ENCODE results near the gene ZFYVE28.
"Not testable (repeated sequence)": the region's sequence is repeated elsewhere in the genome, so short reads cannot be mapped to it uniquely, and the experiment has no call there.

The ZFYVE28 gene

DNA sequence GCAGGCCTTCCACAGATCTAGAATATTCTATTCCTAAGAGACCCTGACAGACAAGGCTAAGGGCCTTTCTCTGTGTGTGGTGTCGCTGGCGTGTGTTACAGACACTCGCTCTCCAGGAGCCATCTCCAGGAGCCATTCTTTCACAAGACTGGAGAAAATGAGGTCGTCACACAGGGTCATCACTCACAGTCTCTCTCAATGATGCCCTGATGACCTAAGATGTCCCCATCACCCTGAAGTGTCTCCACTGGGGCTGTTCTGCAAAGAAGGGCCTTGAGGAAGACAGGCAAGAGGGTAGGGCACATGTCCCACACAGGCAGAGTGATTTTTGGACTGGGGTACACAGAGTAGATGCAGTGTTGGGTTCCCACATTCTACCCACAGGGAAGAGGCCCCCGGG, 34.7 kb downstream of the ZFYVE28 start:
- peak overlapping the region in 1 of 2 experiments; percentile 11 for H3K27ac ChIP-seq (ENCODE audit: insufficient read depth in 1 of 2, low read depth in 1 of 2, low read length in 2 of 2, poor library complexity in 1 of 2, severe bottlenecking in 2 of 2)
- H3K4me3 ChIP-seq (ENCODE audit: control insufficient read depth in 1 of 7, extremely low read depth in 1 of 7, insufficient read depth in 4 of 7, low read depth in 2 of 7, low read length in 6 of 7): no peak overlapping the region
- no peaks in the 10 kb centered on the region for H3K36me3 ChIP-seq (ENCODE audit: control insufficient read depth in 4 of 4, insufficient read depth in 4 of 4, low read length in 3 of 4)
- H3K9me3 ChIP-seq (ENCODE audit: control extremely low read depth in 1 of 5, control insufficient read depth in 4 of 5, insufficient read depth in 2 of 5, low read depth in 1 of 5, low read length in 4 of 5): no peaks in the 10 kb centered on the region
- ChIA-PET CTCF (no interaction called here), POLR2A (no interaction called here)
- peaks cover 0 to 6% (median 2%) of the 10 kb centered on the region in 4 experiments for H3K4me1 ChIP-seq (ENCODE audit: control extremely low read depth in 1 of 4, control insufficient read depth in 4 of 4, insufficient read depth in 4 of 4, low read length in 3 of 4)
- no peaks in the 10 kb centered on the region for H3K27me3 ChIP-seq (replicated peaks in 2 of 5; ENCODE audit: control insufficient read depth in 4 of 5, insufficient read depth in 5 of 5, low read length in 4 of 5)
- 100% methylated on average over 3 of the region's 5 CpGs for WGBS (ENCODE audit: insufficient coverage)
- no peak for DNase-seq

DNA sequence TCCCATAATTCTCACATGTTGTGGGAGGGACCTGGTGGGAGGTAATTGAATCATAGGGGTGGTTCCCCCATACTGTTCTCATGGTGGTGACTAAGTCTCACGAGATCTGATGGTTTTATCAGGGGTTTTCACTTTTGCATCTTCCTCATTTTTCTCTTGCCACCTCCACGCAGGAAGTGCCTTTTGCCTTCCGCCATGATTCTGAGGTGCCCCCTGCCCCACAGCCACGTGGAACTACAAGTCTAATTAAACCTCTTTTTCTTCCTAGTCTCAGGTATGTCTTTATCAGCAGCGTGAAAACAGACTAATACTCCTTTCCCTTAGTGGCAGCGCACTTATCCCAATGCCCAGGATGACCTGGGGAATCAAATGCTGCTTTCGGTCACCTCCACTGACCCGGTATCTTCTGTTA, 35.2 kb downstream of the ZFYVE28 start:
- H3K4me1 ChIP-seq (ENCODE audit: control extremely low read depth in 1 of 4, control insufficient read depth in 4 of 4, insufficient read depth in 4 of 4, low read length in 3 of 4); H3K27me3 ChIP-seq (replicated peaks in 2 of 5; ENCODE audit: control insufficient read depth in 4 of 5, insufficient read depth in 5 of 5, low read length in 4 of 5); CTCF ChIA-PET; H3K36me3 ChIP-seq (ENCODE audit: control insufficient read depth in 4 of 4, insufficient read depth in 4 of 4, low read length in 3 of 4); H3K9me3 ChIP-seq (ENCODE audit: control extremely low read depth in 1 of 5, control insufficient read depth in 4 of 5, insufficient read depth in 2 of 5, low read depth in 1 of 5, low read length in 4 of 5); H3K4me3 ChIP-seq (ENCODE audit: control insufficient read depth in 1 of 7, extremely low read depth in 1 of 7, insufficient read depth in 4 of 7, low read depth in 2 of 7, low read length in 6 of 7); POLR2A ChIA-PET: not testable (repeated sequence)
- H3K27ac ChIP-seq (ENCODE audit: insufficient read depth in 1 of 2, low read depth in 1 of 2, low read length in 2 of 2, poor library complexity in 1 of 2, severe bottlenecking in 2 of 2): peak overlapping the region in 1 of 2 experiments; percentile 11
- DNase-seq: peak in 2 of 3 donors; percentile 46 to 66
- WGBS (ENCODE audit: insufficient coverage): 90% methylated on average over 7 of the region's 8 CpGs

DNA sequence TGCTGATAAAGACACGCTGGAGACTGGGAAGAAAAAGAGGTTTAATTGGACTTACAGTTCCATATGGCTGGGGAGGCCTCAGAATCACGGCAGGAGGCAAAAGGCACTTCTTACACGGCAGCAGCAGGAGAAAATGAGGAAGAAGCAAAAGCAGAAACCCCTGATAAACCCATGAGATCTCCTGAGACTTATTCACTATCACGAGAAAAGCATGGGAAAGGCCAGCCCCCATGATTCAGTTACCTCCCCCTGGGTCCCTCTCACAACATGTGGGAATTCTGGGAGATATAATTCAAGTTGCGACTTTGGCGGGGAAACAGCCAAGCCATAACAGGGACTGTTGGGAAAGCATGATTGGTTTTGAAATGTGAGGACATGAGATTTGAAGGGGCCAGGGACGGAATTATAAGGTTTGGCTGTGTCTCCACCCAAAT, 35.7 kb downstream of the ZFYVE28 start:
- H3K27me3 ChIP-seq (replicated peaks in 2 of 5; ENCODE audit: control insufficient read depth in 4 of 5, insufficient read depth in 5 of 5, low read length in 4 of 5); H3K4me3 ChIP-seq (ENCODE audit: control insufficient read depth in 1 of 7, extremely low read depth in 1 of 7, insufficient read depth in 4 of 7, low read depth in 2 of 7, low read length in 6 of 7); H3K4me1 ChIP-seq (ENCODE audit: control extremely low read depth in 1 of 4, control insufficient read depth in 4 of 4, insufficient read depth in 4 of 4, low read length in 3 of 4); CTCF ChIA-PET; H3K27ac ChIP-seq (ENCODE audit: insufficient read depth in 1 of 2, low read depth in 1 of 2, low read length in 2 of 2, poor library complexity in 1 of 2, severe bottlenecking in 2 of 2); H3K36me3 ChIP-seq (ENCODE audit: control insufficient read depth in 4 of 4, insufficient read depth in 4 of 4, low read length in 3 of 4); H3K9me3 ChIP-seq (ENCODE audit: control extremely low read depth in 1 of 5, control insufficient read depth in 4 of 5, insufficient read depth in 2 of 5, low read depth in 1 of 5, low read length in 4 of 5): not testable (repeated sequence)
- 14% methylated on average over 2 of the region's 7 CpGs for WGBS (ENCODE audit: insufficient coverage)
- peak in 1 of 3 donors; percentile 44 for DNase-seq
- POLR2A ChIA-PET: interaction anchor here (0.7 kb wide), 1 partner anchor 23 kb away, joined by 3 read pairs; no protein-coding TSS in a partner anchor

DNA sequence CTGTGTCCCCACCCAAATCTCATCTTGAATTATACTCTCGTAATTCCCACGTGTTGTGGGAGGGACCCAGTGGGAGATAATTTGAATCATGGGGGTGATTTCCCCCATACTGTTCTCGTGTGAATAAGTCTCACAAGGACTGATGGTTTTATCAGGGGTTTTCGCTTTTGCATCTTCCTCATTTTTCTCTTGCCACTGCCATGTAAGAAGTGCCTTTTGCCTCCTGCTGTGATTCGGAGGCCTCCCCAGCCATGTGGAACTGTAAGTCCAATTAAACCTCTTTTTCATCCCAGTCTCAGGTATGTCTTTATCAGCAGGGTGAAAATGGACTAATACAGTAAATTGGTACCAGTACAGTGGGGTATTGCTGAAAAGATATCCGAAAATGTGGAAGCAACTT, 37.9 kb downstream of the ZFYVE28 start:
- H3K36me3 ChIP-seq (ENCODE audit: control insufficient read depth in 4 of 4, insufficient read depth in 4 of 4, low read length in 3 of 4); H3K9me3 ChIP-seq (ENCODE audit: control extremely low read depth in 1 of 5, control insufficient read depth in 4 of 5, insufficient read depth in 2 of 5, low read depth in 1 of 5, low read length in 4 of 5); DNase-seq; H3K4me3 ChIP-seq (ENCODE audit: control insufficient read depth in 1 of 7, extremely low read depth in 1 of 7, insufficient read depth in 4 of 7, low read depth in 2 of 7, low read length in 6 of 7); POLR2A ChIA-PET; H3K27me3 ChIP-seq (replicated peaks in 2 of 5; ENCODE audit: control insufficient read depth in 4 of 5, insufficient read depth in 5 of 5, low read length in 4 of 5); H3K4me1 ChIP-seq (ENCODE audit: control extremely low read depth in 1 of 4, control insufficient read depth in 4 of 4, insufficient read depth in 4 of 4, low read length in 3 of 4); H3K27ac ChIP-seq (ENCODE audit: insufficient read depth in 1 of 2, low read depth in 1 of 2, low read length in 2 of 2, poor library complexity in 1 of 2, severe bottlenecking in 2 of 2): not testable (repeated sequence)
- WGBS (ENCODE audit: insufficient coverage): 88% methylated on average over 5 of the region's 6 CpGs
- CTCF ChIA-PET: interaction anchor here (2.6 kb wide), 1 partner anchor 9 kb away, joined by 8 read pairs; no protein-coding TSS in a partner anchor

DNA sequence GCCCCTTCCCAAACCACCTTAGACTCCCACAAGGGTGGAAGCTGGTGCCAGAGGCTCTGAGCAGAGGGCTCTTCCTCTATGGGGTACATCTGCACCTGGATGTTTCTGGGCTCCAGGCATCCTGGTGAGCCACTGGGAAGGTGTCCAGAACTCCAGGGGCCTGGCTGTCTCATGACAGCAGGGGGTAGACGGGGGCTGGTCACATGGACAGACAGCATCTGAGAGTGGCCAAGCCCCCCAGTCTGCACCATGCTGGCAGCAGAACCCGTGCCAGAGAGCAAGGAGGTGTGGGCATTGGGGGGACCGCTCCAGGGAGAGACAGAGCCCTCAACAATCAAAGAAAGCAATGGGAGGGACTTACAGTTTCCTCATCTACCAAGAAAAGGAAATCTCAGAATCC, 39.5 kb downstream of the ZFYVE28 start:
- ChIA-PET CTCF (interaction anchor here (2.6 kb wide), 1 partner anchor 10 kb away, joined by 8 read pairs; no protein-coding TSS in a partner anchor), POLR2A (no interaction called here)
- no peak overlapping the region for H3K4me3 ChIP-seq (ENCODE audit: control insufficient read depth in 1 of 7, extremely low read depth in 1 of 7, insufficient read depth in 4 of 7, low read depth in 2 of 7, low read length in 6 of 7)
- peaks cover 0 to 1% (median 0%) of the 10 kb centered on the region in 5 experiments for H3K9me3 ChIP-seq (ENCODE audit: control extremely low read depth in 1 of 5, control insufficient read depth in 4 of 5, insufficient read depth in 2 of 5, low read depth in 1 of 5, low read length in 4 of 5)
- DNase-seq: no peak
- no peaks in the 10 kb centered on the region for H3K4me1 ChIP-seq (ENCODE audit: control extremely low read depth in 1 of 4, control insufficient read depth in 4 of 4, insufficient read depth in 4 of 4, low read length in 3 of 4)
- no peaks in the 10 kb centered on the region for H3K36me3 ChIP-seq (ENCODE audit: control insufficient read depth in 4 of 4, insufficient read depth in 4 of 4, low read length in 3 of 4)
- WGBS (ENCODE audit: insufficient coverage): 64% methylated on average over 2 of the region's 3 CpGs
- no peak overlapping the region for H3K27ac ChIP-seq (ENCODE audit: insufficient read depth in 1 of 2, low read depth in 1 of 2, low read length in 2 of 2, poor library complexity in 1 of 2, severe bottlenecking in 2 of 2)
- no peaks in the 10 kb centered on the region for H3K27me3 ChIP-seq (replicated peaks in 2 of 5; ENCODE audit: control insufficient read depth in 4 of 5, insufficient read depth in 5 of 5, low read length in 4 of 5)

DNA sequence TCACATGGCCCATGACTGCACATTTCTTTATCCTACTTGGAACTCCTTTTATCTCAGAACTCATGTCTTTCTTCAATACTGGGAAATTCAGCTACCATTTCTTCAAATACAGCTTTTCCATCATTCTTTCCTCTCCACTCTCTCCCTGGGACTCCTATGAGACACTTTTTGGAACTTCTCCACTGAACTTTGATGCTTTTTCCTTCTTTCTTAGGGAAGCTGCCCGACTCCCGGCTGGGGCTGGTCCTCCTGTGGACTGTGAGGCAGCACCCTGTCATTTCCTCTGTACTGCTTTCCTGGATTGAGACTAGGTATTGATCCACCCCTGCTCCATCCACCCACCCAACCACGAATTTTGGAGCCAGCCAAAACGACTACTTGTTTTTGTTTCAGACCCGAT, 40.0 kb downstream of the ZFYVE28 start:
- DNase-seq: no peak
- ChIA-PET POLR2A (no interaction called here), CTCF (interaction anchor here (2.6 kb wide), 1 partner anchor 11 kb away, joined by 8 read pairs; no protein-coding TSS in a partner anchor)
- H3K4me3 ChIP-seq (ENCODE audit: control insufficient read depth in 1 of 7, extremely low read depth in 1 of 7, insufficient read depth in 4 of 7, low read depth in 2 of 7, low read length in 6 of 7): no peak overlapping the region
- no peak overlapping the region for H3K27ac ChIP-seq (ENCODE audit: insufficient read depth in 1 of 2, low read depth in 1 of 2, low read length in 2 of 2, poor library complexity in 1 of 2, severe bottlenecking in 2 of 2)
- 91% methylated on average over 5 of the region's 5 CpGs for WGBS (ENCODE audit: insufficient coverage)
- no peaks in the 10 kb centered on the region for H3K36me3 ChIP-seq (ENCODE audit: control insufficient read depth in 4 of 4, insufficient read depth in 4 of 4, low read length in 3 of 4)
- H3K4me1 ChIP-seq (ENCODE audit: control extremely low read depth in 1 of 4, control insufficient read depth in 4 of 4, insufficient read depth in 4 of 4, low read length in 3 of 4): no peaks in the 10 kb centered on the region
- H3K27me3 ChIP-seq (replicated peaks in 2 of 5; ENCODE audit: control insufficient read depth in 4 of 5, insufficient read depth in 5 of 5, low read length in 4 of 5): no peaks in the 10 kb centered on the region
- peaks cover 0 to 6% (median 0%) of the 10 kb centered on the region in 5 experiments for H3K9me3 ChIP-seq (ENCODE audit: control extremely low read depth in 1 of 5, control insufficient read depth in 4 of 5, insufficient read depth in 2 of 5, low read depth in 1 of 5, low read length in 4 of 5)

DNA sequence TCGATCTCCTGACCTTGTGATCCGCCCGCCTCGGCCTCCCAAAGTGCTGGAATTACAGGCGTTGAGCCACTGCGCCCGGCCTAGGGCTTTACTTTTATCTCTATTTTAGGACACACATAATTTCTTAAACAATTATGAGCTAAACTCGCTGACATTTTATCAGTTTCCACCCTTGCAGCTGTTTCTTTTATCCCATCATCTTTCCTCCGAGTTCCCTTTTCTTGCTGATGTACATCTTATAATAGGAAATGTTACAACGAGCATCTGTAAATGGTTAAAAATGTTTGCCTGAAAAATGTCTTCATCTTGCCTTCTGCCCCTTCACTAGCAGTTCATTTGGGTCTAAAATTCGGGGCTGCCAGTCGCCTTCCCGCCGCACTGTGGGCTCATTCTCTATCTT, 41.2 kb downstream of the ZFYVE28 start:
- ChIA-PET POLR2A (no interaction called here), CTCF (no interaction called here)
- 94% methylated on average over 9 of the region's 14 CpGs for WGBS (ENCODE audit: insufficient coverage)
- no peak overlapping the region for H3K4me3 ChIP-seq (ENCODE audit: control insufficient read depth in 1 of 7, extremely low read depth in 1 of 7, insufficient read depth in 4 of 7, low read depth in 2 of 7, low read length in 6 of 7)
- peaks cover 0 to 8% (median 0%) of the 10 kb centered on the region in 5 experiments for H3K9me3 ChIP-seq (ENCODE audit: control extremely low read depth in 1 of 5, control insufficient read depth in 4 of 5, insufficient read depth in 2 of 5, low read depth in 1 of 5, low read length in 4 of 5)
- H3K27me3 ChIP-seq (replicated peaks in 2 of 5; ENCODE audit: control insufficient read depth in 4 of 5, insufficient read depth in 5 of 5, low read length in 4 of 5): no peaks in the 10 kb centered on the region
- no peaks in the 10 kb centered on the region for H3K36me3 ChIP-seq (ENCODE audit: control insufficient read depth in 4 of 4, insufficient read depth in 4 of 4, low read length in 3 of 4)
- H3K27ac ChIP-seq (ENCODE audit: insufficient read depth in 1 of 2, low read depth in 1 of 2, low read length in 2 of 2, poor library complexity in 1 of 2, severe bottlenecking in 2 of 2): no peak overlapping the region
- DNase-seq: no peak
- H3K4me1 ChIP-seq (ENCODE audit: control extremely low read depth in 1 of 4, control insufficient read depth in 4 of 4, insufficient read depth in 4 of 4, low read length in 3 of 4): no peaks in the 10 kb centered on the region
